ENCODE results near the gene GPX5.

DNA sequence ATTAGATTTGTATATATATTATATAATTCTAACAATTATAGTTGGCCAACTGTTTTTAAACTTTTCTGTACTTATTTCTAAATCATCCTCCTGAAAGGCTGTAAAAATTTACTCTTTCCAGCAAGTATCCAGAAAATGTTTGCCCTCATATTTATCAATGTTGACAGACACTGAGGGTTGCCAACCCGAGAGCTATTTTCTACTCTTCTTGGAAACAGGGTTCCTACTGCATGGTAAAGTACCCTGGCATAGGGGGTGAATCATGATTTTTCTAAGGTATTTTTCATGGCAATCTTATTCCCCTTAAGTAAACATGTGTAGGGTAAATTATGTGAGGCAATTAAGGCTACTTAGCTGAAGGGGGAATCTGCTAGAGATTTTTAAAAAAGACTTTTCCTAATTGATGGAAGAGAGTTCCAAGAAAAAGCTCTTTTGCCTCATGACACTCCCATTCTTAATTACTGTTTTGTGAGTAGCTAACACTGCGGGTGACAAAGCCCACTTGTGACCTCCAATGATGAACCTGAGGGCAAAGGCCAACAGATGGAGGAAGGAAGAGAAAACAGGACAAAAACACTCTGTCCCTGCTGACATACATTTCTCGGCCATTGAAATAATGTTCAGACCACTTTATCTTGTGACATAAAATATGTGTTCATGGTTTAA is 37.9 kb downstream of the GPX5 start:
- TF ChIP-seq POLR2A (IDR thresholded peaks at IDR 0.05; ENCODE audit: low read depth, low read length): no peak
- no peak for TF ChIP-seq POLR2AphosphoS5 (IDR thresholded peaks at IDR 0.05; ENCODE audit: low read depth, low read length)
- no peak for TF ChIP-seq POU2F2 (IDR thresholded peaks at IDR 0.05; ENCODE audit: low read depth, low read length)
- TF ChIP-seq TAF1 (IDR thresholded peaks at IDR 0.05; ENCODE audit: low read depth, low read length): no peak
- no peak for TF ChIP-seq PAX5 (IDR thresholded peaks at IDR 0.05; ENCODE audit: insufficient read depth, low read length, severe bottlenecking)
